ENCODE results near the gene APOL3.

DNA sequence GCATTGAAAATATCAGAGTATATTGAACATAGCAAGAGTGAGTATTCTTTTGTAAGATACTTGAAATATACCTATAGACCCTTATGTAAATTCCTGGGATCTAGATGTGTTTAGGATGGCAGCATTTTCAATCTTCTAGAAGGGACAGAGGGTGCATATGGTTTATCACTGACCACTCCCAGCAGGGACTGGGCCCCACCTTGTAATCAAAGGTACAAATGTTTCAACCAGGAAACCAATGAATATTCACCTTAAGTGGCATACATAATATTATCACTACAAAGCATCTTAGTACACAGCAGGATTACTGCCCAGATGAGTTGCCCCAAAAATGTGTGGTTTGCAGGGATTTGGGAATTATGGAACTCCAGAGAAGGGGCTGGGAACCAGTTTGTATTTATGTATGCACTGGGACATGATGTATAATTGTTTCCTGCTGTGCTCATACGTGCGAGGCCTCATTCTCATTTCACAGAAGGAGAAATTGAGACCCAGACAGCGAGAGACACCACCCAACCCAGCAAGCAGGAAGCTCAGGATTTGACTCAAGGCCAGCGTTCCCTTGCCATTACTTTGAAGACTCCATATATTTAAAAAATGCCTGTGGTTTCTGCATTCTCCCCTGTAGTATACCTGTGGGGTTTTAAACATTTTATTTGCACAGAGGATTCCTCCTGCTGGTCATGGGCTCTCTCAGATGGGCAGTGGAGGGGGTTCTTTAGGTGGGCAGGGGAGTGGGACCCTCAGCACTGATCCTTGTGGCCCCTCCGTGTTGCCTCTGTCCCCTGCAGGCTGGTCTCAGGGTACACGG, 35.9 kb upstream of the APOL3 start:
- TF ChIP-seq, protein P1, sequence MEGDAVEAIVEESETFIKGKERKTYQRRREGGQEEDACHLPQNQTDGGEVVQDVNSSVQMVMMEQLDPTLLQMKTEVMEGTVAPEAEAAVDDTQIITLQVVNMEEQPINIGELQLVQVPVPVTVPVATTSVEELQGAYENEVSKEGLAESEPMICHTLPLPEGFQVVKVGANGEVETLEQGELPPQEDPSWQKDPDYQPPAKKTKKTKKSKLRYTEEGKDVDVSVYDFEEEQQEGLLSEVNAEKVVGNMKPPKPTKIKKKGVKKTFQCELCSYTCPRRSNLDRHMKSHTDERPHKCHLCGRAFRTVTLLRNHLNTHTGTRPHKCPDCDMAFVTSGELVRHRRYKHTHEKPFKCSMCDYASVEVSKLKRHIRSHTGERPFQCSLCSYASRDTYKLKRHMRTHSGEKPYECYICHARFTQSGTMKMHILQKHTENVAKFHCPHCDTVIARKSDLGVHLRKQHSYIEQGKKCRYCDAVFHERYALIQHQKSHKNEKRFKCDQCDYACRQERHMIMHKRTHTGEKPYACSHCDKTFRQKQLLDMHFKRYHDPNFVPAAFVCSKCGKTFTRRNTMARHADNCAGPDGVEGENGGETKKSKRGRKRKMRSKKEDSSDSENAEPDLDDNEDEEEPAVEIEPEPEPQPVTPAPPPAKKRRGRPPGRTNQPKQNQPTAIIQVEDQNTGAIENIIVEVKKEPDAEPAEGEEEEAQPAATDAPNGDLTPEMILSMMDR (IDR thresholded peaks at IDR 0.05): no peak
- TF ChIP-seq POLR2A (IDR thresholded peaks at IDR 0.05): no peak

Data from heart left ventricle (tissue), 13 donors.